BJ (cell line): ENCODE data around the gene EPHB2. TPM values are rescaled to one million over a fixed set of nuclear protein-coding genes. Genes with fewer than 3 reads are reported as not detected.

Experiments used
- CTCF ChIA-PET: fragments of 350-600 bp; formaldehyde crosslinking; extraction: SDS; loops from one replicate; lab custom pipeline; 2021; ENCODE audit warnings: antibody characterized with exemption, inconsistent platforms; lab: Yijun Ruan, JAX
- POLR2A ChIA-PET: fragments of 300-600 bp; sonication (Branson Sonifier 250); formaldehyde crosslinking; extraction: SDS; loops from one replicate; lab custom pipeline; 2021; ENCODE audit warnings: antibody characterized with exemption; lab: Charles Lee
- DNase-seq: peaks from one replicate; pipeline ENCODE4 v3.0.0-alpha.2; 2011; ENCODE audit warnings: low read depth
- H3K27me3 ChIP-seq: 2 replicates; pipeline ENCODE4 v1.6.0; 2011; ENCODE audit warnings: low read length; ENCODE audit not compliant: control insufficient read depth, insufficient read depth
- H3K36me3 ChIP-seq: 2 replicates; pipeline ENCODE4 v1.5.1; 2011; ENCODE audit warnings: low read length; ENCODE audit not compliant: control insufficient read depth, insufficient read depth
- H3K4me3 ChIP-seq: 2 replicates; pipeline ENCODE4 v1.5.1; 2011; ENCODE audit warnings: low read depth, mild to moderate bottlenecking, control low read depth, low read length
- polyA plus RNA-seq: library from polyadenylated mRNA; depleted of rRNA; stranded (reverse); fragments of >200 nt; gene quantifications from 2 replicates; pipeline ENCODE4 v1.2.3, GENCODE V29; 2011
- TF ChIP-seq, protein P1 (sequence below): IDR thresholded peaks from 2 replicates; pipeline ENCODE4 v1.5.1; 2011; ENCODE audit warnings: low read depth, mild to moderate bottlenecking, control low read depth, inconsistent platforms, low read length, moderate library complexity; ENCODE audit not compliant: insufficient read depth

The EPHB2 gene
- polyA plus RNA-seq, 1 experiment, result 8.7 TPM

GRCh38 chr1:22908880-22909426, 198.3 kb downstream of the EPHB2 start:
- Histone ChIP-seq H3K27me3 (no peaks in the 10 kb centered on the region), H3K4me3 (no peak overlapping the region), H3K36me3 (peaks cover 3% of the 10 kb centered on the region)
- ChIA-PET POLR2A (no interaction called here), CTCF (interaction anchor here (0.5 to 1.8 kb wide), 5 partner anchors 19 to 152 kb away, joined by 3 to 4 read pairs (median 3); no protein-coding TSS in a partner anchor)
- TF ChIP-seq, protein P1, sequence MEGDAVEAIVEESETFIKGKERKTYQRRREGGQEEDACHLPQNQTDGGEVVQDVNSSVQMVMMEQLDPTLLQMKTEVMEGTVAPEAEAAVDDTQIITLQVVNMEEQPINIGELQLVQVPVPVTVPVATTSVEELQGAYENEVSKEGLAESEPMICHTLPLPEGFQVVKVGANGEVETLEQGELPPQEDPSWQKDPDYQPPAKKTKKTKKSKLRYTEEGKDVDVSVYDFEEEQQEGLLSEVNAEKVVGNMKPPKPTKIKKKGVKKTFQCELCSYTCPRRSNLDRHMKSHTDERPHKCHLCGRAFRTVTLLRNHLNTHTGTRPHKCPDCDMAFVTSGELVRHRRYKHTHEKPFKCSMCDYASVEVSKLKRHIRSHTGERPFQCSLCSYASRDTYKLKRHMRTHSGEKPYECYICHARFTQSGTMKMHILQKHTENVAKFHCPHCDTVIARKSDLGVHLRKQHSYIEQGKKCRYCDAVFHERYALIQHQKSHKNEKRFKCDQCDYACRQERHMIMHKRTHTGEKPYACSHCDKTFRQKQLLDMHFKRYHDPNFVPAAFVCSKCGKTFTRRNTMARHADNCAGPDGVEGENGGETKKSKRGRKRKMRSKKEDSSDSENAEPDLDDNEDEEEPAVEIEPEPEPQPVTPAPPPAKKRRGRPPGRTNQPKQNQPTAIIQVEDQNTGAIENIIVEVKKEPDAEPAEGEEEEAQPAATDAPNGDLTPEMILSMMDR, result no peak
- DNase-seq, result no peak

- CTCF ChIA-PET, result interaction anchor here (0.8 to 1.0 kb wide), 2 partner anchors 19 to 235 kb away, joined by 3 read pairs; no protein-coding TSS in a partner anchor
- H3K36me3 ChIP-seq, result peaks cover 3% of the 10 kb centered on the region
These were observed 199.6 kb downstream of the EPHB2 start for GRCh38 chr1:22910286-22910685.

GRCh38 chr1:22910986-22911651, 200.5 kb downstream of the EPHB2 start:
- H3K4me3 ChIP-seq, result no peak overlapping the region
- ChIA-PET POLR2A (no interaction called here), CTCF (interaction anchor here (1.0 to 2.8 kb wide), 2 partner anchors 19 to 207 kb away, joined by 3 to 8 read pairs; no protein-coding TSS in a partner anchor)
- DNase-seq, result no peak
- H3K36me3 ChIP-seq, result peaks cover 3% of the 10 kb centered on the region
- H3K27me3 ChIP-seq, result no peaks in the 10 kb centered on the region
- TF ChIP-seq, protein P1, result no peak

More at GRCh38 chr1:22910286-22910685, 199.6 kb downstream of the EPHB2 start:
- DNase-seq, result no peak
- POLR2A ChIA-PET, result no interaction called here
- TF ChIP-seq, protein P1, result no peak
- Histone ChIP-seq H3K4me3 (no peak overlapping the region), H3K27me3 (no peaks in the 10 kb centered on the region)

GRCh38 chr1:22912311-22912710, 201.7 kb downstream of the EPHB2 start:
- TF ChIP-seq, protein P1, result no peak
- DNase-seq, result no peak
- CTCF ChIA-PET, result interaction anchor here (0.8 to 2.8 kb wide), 3 partner anchors 18 to 208 kb away, joined by 3 to 8 read pairs (median 3); no protein-coding TSS in a partner anchor
- peaks cover 3% of the 10 kb centered on the region for H3K36me3 ChIP-seq
- H3K4me3 ChIP-seq, result no peak overlapping the region
- H3K27me3 ChIP-seq, result no peaks in the 10 kb centered on the region
- POLR2A ChIA-PET, result no interaction called here

DNA sequence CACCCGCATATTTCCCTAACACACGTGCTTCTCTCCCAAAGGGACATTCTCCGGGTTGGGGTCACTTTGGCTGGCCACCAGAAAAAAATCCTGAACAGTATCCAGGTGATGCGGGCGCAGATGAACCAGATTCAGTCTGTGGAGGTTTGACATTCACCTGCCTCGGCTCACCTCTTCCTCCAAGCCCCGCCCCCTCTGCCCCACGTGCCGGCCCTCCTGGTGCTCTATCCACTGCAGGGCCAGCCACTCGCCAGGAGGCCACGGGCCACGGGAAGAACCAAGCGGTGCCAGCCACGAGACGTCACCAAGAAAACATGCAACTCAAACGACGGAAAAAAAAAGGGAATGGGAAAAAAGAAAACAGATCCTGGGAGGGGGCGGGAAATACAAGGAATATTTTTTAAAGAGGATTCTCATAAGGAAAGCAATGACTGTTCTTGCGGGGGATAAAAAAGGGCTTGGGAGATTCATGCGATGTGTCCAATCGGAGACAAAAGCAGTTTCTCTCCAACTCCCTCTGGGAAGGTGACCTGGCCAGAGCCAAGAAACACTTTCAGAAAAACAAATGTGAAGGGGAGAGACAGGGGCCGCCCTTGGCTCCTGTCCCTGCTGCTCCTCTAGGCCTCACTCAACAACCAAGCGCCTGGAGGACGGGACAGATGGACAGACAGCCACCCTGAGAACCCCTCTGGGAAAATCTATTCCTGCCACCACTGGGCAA, 202.9 kb downstream of the EPHB2 start:
- peaks cover 3% of the 10 kb centered on the region for H3K36me3 ChIP-seq
- POLR2A ChIA-PET, result no interaction called here
- DNase-seq, result no peak
- H3K27me3 ChIP-seq, result no peaks in the 10 kb centered on the region
- H3K4me3 ChIP-seq, result no peak overlapping the region
- CTCF ChIA-PET, result interaction anchor here (2.8 kb wide), 1 partner anchor 17 kb away, joined by 8 read pairs; no protein-coding TSS in a partner anchor
- TF ChIP-seq, protein P1, result no peak
